OCI-LY7 (cell line): ENCODE results near the gene CCDC71L.

Experiments
- CTCF ChIP-seq: fragments of 200-600 bp; sonication (generic); conservative IDR thresholded peaks from 2 replicates; pipeline ENCODE4 v1.5.1; 2014; ENCODE audit warnings: mild to moderate bottlenecking, antibody characterized with exemption, low read length, moderate library complexity, mixed read lengths
- EZH2phosphoT487 ChIP-seq: fragments of 200-600 bp; sonication (generic); IDR thresholded peaks from 2 replicates; pipeline ENCODE4 v1.6.1; 2018; ENCODE audit warnings: low read depth, borderline replicate concordance, mild to moderate bottlenecking, mixed run types, antibody characterized with exemption, low read length, moderate library complexity, mixed read lengths

GRCh38 chr7:106652909-106653308, 8.0 kb downstream of the CCDC71L start:
- no peak for TF ChIP-seq CTCF
- no peak for TF ChIP-seq EZH2phosphoT487
